HG03460 (cell line): ENCODE data around the gene ANKRD44.

Experiments
- ATAC-seq: cut with Tn5 transposase; IDR thresholded peaks from one replicate; pipeline ENCODE4 v1.9.1; 2021; ENCODE audit not compliant: unreplicated experiment

Gene ANKRD44

DNA sequence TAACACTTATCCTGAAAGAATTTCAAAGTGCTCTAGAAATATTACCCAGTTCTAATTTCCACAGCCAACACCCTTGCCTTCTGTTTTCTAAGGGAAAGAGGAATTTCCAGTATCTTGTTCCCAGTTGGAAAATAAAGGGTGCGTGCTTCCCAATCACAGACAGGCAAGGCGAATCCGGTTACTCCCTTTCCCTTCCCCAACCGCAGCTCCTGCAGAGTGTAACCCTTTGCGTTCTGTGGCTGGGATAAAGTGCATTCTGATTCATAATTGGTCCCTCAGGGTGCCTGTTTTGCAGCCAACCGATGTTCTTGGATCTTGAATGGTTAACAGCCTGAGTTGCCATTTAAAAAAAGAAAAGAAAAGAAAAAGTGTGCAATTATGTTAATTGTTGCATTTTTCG lies 343.5 kb downstream of the ANKRD44 start:
- ATAC-seq: no peak

DNA sequence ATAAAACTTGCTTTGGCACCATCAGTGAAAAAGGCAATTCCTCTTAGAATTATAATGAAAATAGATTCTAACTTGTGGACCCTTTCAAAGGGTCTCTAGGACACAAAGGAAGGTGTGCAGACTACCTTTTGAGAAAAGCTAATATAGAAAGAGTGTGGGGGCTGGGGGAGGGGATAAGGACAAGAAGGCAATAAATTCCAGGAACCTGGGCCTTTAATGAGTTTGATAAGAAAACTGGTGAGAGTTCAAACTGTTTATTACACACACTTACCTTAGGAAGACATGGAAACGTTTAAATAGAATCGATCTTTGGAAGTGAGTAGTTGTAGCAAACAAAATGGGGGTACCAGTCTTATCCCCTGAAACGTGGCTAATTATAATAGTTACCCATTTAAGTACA lies 344.5 kb downstream of the ANKRD44 start:
- no peak for ATAC-seq

DNA sequence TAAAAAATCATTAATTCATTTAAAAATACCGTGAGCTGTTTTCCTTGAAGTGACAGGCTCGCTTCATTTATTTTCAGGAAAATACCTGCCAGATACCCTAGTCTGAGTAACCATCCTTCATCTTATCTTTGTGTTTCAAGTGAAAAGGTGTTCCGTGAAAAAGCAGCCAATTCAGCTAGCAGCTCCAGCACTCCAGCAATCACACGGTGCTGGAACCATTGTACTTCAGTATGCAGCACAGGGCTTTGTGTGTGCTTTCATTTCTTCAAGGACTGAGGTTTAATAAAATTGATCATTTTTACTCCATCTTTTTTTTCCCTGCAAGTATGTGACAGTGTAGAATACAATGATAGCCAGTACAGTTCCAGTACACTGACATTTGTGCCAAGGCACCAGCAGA lies 344.9 kb downstream of the ANKRD44 start:
- no peak for ATAC-seq

DNA sequence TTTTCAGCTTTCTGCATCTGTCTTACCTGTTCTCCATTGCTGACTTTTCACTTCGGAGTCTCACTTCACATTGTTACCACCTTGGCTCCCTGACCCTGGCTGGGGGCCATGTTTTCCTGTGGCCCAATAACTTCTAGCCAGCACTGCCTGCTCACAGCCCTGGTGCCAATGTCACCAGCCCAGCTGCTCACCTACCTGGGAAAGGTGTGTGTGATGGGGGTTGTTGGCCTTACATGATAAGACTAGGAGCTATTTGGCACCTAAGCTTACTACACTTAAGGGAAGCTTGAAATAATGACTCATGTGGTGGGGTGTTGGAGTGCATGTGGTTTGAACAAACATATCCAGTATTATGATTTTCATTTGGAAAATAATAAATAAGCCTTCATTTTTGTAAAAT lies 346.6 kb downstream of the ANKRD44 start:
- no peak for ATAC-seq

DNA sequence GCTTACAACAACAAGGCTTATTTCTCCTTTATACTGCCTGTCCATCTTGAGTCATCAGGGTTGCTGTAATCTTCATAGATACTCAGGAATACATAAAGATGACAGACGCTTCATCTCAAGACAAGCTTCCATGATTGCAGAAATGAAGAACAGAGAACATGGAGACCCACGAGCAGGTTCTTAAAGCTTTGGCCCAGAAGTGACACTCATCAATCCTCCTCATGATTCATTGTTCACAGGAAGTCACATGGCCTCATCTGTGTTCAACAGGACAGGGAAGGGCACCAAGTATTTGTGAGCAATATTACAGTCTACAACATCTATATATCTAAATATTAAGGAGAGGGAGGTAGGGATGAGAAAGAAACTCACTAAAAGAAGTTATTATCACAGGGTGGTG lies 347.5 kb downstream of the ANKRD44 start:
- no peak for ATAC-seq

DNA sequence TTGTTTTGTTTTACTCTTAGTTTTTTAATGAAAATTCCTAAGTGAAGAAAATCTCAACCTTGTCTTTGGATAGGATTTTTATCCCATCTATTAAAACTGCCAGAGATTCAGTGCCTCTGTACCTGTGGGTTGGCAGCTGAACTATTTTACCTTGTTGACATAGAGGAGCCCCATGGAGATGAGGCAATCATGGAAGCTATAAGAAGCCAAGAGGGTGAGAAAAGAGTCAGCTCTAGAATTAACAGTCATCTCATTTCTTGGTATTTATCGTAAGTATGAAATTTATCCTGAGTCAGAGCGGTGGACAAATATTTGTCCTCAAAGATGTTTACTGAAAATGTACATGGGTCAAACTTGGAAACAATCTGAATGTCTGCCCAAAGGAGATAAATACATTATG lies 348.3 kb downstream of the ANKRD44 start:
- ATAC-seq: no peak

DNA sequence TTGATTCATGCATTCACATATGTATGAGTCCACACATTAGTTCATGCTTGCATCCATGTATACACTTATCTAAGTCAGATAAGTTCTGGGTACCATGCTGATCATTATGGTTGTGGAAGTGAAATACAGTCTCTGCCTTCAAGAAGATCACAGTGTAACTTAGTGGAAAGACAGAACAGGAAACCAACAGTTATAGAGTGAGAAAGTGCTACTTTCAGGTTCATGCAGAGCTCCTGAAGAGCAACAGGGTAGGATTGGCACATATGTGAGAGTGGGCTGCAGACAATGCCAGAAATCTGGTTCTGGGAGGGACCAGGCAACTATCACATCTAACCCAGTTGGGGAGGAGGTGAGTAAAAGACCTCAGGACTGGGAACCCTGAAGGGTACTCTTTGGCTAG lies 348.7 kb downstream of the ANKRD44 start:
- ATAC-seq: peak; percentile 90

DNA sequence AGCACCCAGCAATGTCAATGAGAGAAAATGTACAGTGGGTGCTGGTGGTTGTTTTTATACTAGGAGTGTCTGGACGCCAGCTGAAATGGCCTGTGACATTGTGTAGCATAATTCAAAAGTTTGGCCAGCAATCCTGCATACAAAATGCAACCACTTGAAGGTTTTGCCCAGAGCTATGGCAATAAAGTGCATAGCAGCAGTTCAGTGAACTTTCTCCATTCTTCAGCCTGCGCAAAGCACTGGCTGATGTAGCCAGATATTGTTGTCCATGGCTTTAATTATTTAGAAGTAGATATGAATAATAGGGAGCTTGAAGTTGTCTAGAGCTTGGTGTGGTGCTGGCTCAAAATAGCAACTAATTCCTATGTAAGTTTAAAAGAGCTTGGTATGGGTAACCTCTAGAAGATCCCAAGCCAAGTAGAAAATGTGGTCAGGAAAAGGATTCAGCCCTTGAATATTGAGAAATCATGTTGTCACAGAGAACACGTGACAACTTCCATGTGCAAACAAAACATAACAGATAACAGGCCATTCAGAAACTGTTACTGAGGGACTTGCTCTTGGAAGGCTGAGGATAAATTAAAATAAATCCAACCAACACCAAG lies 350.7 kb downstream of the ANKRD44 start:
- no peak for ATAC-seq

DNA sequence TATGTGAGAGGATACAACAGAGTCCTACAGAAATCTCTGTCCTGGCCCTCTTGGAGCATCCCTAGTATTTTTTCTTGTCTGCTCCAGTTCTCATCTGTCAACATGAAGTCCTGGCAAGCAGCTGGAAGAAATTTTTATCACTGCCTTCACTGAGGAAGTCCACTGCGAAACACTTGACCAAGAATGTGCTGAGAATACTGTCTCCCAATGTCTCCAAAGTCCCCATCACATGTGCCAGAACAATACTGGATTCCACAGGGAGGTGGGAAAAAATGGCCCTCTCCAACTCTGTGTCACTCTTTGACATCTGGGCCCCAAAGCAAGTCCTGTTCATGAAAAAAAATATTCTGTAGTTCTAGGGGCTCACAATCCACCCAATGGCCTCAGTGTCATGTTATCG lies 351.3 kb downstream of the ANKRD44 start:
- no peak for ATAC-seq

DNA sequence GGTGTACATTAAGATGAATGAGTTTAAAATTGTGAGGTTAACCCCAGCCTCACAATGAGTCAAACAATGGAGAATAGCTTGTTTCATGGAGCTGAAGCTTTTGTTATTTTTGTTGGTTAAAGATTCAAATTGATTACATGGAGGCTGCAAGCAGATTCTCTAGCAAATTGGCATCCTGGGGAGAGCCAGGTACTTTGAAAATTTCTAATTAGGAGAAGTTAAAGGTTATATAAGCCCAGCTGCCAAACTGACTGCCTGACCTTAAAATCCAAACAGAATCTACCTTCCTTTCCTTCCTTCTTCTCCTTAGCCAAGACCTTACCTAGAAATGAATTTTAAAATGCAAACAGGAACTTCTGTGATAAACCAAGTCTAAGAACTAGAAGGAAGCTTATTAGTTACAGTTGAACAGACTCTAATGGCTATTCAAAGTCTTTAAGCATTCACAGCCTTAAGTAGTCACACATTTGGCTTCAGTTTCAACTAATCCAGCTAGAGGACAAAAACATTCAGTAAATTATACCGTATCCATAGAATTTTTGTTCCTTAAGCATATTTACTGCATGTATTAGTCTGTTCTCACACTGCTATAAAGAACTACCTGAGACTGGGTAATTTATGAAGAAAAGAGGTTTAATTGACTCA lies 352.6 kb downstream of the ANKRD44 start:
- ATAC-seq: no peak

DNA sequence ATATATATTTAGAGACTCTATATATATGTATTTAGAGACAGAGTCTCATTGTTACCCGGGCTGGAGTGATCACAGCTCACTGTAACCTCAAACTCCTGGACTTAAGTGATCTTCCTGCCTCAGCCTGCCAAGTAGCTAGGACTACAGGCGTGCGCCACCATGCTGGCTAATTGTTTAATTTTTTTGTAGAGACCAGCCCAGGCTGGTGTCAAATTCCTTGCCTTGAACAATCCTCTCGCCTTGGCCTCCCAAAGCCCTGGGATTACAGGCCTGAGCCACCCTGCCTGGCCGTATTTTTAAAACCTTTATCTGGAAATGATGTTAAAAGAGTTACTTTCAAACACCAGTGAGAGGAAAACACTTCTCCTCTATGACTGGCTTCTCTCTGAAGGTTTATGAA lies 353.1 kb downstream of the ANKRD44 start:
- no peak for ATAC-seq

DNA sequence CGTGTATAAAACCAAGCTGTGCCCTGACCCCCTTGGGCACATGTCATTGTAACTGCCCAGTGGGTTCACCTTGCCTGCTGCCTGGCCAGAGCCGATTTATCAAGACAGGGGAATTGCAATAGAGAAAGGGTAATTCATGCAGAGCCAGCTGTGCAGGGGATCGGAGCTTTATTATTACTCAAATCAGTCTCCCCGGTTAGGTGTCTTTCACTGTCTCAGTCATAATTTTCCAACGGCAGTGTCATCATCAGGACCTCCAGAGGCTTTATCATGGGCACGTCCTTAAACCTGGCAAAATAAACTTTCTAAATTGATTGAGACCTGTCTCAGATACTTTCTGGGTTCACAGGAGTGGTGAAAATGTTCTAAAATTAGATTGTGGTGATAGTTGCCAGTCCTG lies 354.5 kb downstream of the ANKRD44 start:
- no peak for ATAC-seq

DNA sequence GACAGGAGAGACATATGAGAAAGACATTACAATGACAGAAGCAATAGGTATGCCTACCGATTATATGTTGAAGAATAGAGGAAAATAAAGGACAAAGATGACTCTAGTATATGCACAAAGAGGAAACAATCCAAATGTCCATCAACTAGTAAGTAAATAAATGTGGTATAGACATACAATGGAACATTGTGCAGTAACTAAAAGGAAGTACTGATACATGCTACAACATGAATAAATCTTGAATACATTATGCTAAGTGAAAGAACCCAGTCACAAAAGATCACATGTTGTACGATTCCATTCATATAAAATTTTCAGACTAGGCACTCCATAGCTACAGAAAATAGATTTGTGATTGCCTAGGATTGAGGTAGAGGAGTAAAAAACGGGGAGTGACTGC lies 355.5 kb downstream of the ANKRD44 start:
- ATAC-seq: no peak

DNA sequence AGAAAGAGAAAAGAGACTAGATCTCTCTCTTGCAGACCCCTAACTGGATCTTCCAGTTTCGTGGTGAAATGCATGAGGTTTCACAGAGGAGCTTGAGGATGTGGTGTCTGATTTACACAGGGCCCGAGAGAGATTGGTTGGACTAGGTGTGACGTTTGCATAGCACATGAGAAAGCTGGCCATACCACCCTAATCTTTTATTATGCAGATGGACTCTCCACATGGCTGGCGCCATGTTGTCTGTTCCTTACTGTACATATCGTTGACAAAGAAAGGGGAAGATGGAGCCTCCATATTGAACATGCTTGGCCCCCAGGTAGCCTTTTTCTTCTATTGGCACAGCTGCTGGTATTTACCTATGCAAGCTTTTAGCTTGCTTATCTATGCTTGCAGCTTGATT lies 356.6 kb downstream of the ANKRD44 start:
- no peak for ATAC-seq

DNA sequence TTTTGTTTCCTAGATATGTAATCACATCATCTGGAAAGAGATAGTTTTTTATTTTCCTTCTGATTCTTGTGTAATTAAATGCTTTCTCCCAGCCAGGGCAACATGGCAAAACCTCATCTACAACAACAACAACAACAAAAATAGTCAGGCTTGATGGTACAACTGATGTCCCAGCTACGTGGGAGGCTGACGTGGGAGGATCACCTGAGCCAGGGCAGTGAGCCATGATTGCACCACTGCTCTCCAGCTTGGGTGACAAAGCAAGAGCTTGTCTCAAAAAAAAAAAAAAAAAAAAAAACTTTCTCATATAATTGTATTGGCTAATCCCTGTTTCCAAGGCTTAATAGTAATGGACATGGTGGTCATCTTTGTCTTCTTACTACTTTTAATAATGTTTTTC lies 357.6 kb downstream of the ANKRD44 start:
- no peak for ATAC-seq

DNA sequence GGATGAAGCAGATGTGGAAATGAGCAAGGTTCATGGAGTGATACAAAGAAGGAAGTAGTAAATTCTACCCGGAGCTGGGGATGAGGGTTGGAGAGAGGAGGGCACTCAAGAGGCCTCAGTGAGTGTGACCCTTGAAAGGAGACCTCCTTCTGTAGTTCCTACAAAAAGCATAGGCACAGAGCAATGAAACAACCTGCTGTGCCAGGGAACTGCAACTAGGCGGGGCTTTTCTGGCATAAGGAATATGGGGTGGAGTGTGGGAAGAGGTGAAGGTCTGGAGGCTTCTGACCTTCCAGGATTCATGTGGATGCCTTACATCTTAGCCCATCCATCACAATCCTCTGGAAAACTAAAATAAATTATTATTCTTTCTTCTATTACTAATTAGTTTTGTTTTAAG lies 358.6 kb downstream of the ANKRD44 start:
- ATAC-seq: no peak

DNA sequence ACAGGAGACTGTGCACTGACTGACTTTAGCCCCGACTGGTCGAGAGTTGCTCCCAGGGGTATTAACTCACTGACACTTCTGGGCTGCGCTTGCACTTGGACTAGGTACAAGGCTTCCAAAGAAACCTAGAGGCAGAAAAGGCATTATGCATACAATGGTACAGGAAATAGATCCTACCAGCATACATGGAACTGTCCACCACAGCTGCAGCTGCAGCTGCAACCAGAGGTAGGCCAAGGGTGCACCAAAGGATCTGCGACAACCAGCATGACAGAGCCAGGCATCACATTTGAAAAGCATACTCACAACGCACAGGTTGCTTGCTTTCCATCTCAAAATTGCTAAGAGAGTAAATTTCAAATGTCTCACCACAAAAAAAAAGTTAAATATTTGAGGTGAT lies 361.5 kb downstream of the ANKRD44 start:
- no peak for ATAC-seq

DNA sequence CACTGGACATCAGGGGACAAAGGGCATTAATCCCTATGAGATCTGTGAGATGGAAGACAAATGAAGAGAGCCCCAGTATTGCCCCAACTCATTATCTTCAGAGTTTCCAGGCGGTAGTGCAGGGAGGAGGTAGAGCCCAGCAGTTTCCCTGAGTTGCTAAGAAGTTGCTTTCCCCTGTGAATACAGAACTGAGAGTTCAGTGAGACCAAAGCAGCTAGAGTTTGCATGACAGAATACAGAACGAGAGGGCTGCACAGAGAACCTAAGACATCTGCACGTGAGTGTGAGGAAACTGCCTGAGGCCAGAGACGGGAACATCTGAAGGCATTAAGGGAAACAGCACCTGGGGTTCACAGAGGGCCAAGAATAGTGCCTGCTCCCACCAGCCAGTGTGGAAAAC lies 366.0 kb downstream of the ANKRD44 start:
- ATAC-seq: peak; percentile 98

DNA sequence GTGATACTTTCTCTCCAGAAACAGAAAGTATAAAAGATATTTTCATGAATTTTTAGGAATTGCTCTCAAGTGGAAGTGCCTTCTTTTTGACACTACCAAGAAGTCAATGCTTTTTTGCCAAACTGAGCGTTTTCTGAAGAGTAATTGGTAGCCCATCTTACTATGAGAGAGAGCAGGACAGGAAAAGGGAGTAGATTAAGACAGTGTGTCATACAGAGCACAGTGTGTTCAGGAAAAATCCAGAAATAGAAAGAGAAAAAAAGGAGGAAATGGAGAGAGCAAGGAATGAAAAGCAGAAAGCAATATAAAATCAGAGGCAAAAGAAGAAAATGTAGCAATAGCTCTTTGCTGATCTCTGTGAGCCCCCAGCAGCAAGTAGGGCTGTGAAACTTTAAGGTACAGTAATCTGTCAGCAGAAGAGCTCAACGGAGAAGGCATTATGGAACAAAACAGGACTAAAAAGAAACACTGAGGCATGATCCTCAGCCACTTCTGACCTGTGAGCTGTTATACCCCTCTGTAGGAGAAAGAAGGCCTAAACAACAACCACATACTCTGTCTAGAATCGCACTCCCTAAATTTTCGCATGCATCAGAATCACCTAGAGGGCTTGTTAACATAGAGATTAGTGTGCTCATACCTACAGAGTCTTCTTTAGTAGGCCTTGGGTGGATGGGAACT lies 369.0 kb downstream of the ANKRD44 start:
- no peak for ATAC-seq

DNA sequence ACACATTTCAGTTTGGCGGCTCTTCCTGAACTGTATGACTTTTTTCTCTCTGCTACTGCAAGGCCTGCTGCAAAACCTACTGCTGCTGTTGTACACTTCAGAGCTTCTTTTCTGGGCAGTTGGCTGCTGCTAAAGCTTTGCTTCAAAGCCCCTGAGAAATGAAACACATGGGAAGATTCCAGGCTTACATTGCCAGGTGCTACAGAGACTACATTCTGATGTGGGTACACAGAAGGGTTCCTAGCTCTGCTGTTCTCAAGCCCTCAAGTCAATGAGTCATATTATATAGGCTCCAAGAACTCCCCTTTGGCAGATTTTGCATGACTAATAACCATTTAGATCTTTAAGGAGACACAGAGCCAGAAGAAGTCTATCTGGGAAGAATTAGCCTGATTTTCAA lies 371.2 kb downstream of the ANKRD44 start:
- ATAC-seq: no peak
